PFSK-1 (cell line): ENCODE measurements around the gene PFDN5.

Experiments used
- FOXP2 ChIP-seq: optimal IDR thresholded peaks from 2 replicates; pipeline ENCODE3; 2011; ENCODE audit warnings: borderline replicate concordance, control low read depth, inconsistent platforms; ENCODE audit not compliant: insufficient read depth; ENCODE audit errors: extremely low read length, extremely low read depth
- POLR2AphosphoS5 ChIP-seq: IDR thresholded peaks from 2 replicates; pipeline ENCODE4 v1.6.1; 2012; ENCODE audit warnings: low read depth, mild to moderate bottlenecking, control low read depth, low read length, moderate library complexity
- SIN3A ChIP-seq: IDR thresholded peaks from 2 replicates; pipeline ENCODE4 v1.6.1; 2012; ENCODE audit warnings: mild to moderate bottlenecking, low read length, moderate library complexity, borderline replicate concordance; ENCODE audit not compliant: insufficient read depth
- TAF1 ChIP-seq: IDR thresholded peaks from 2 replicates; pipeline ENCODE4 v1.6.1; 2012; ENCODE audit warnings: low read length, control low read depth, borderline replicate concordance; ENCODE audit not compliant: insufficient read depth
- TF ChIP-seq, protein P1 (sequence below), 2 experiments: IDR thresholded peaks; 2 replicates each; pipeline versions ENCODE4 v1.6.1 to v1.8.0; 2011 to 2012; ENCODE audit warnings: low read depth in 2 of 2, low read length in 2 of 2, control low read depth in 1 of 2, inconsistent platforms in 1 of 2, mild to moderate bottlenecking in 1 of 2, moderate library complexity in 1 of 2; ENCODE audit not compliant: insufficient read depth in 1 of 2

The PFDN5 gene

DNA sequence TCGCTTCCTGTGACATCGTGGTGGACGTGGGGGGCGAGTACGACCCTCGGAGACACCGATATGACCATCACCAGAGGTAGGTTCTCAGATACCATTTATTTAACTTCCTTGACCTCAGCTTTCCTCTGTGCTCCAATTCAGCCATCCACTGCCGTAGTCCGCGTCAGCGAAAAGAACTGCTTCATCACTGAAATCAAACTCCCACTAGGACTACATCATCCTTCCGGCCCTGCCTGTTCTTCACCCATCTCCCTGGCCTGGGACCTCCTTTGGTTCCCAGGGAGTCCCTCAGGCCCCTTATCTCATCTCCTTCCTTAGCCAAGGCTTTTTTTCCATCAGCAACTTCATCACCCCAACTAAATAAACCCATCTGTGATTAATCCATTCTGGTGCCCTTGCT, 4.8 kb downstream of the PFDN5 start:
- TF ChIP-seq, protein P1, sequence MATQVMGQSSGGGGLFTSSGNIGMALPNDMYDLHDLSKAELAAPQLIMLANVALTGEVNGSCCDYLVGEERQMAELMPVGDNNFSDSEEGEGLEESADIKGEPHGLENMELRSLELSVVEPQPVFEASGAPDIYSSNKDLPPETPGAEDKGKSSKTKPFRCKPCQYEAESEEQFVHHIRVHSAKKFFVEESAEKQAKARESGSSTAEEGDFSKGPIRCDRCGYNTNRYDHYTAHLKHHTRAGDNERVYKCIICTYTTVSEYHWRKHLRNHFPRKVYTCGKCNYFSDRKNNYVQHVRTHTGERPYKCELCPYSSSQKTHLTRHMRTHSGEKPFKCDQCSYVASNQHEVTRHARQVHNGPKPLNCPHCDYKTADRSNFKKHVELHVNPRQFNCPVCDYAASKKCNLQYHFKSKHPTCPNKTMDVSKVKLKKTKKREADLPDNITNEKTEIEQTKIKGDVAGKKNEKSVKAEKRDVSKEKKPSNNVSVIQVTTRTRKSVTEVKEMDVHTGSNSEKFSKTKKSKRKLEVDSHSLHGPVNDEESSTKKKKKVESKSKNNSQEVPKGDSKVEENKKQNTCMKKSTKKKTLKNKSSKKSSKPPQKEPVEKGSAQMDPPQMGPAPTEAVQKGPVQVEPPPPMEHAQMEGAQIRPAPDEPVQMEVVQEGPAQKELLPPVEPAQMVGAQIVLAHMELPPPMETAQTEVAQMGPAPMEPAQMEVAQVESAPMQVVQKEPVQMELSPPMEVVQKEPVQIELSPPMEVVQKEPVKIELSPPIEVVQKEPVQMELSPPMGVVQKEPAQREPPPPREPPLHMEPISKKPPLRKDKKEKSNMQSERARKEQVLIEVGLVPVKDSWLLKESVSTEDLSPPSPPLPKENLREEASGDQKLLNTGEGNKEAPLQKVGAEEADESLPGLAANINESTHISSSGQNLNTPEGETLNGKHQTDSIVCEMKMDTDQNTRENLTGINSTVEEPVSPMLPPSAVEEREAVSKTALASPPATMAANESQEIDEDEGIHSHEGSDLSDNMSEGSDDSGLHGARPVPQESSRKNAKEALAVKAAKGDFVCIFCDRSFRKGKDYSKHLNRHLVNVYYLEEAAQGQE (IDR thresholded peaks at IDR 0.05; ENCODE audit: insufficient read depth in 1 of 2, low read depth in 2 of 2, low read length in 2 of 2) = no peak
- no peak for TF ChIP-seq TAF1
- no peak for TF ChIP-seq POLR2AphosphoS5
- TF ChIP-seq SIN3A = no peak
- no peak for TF ChIP-seq FOXP2

DNA sequence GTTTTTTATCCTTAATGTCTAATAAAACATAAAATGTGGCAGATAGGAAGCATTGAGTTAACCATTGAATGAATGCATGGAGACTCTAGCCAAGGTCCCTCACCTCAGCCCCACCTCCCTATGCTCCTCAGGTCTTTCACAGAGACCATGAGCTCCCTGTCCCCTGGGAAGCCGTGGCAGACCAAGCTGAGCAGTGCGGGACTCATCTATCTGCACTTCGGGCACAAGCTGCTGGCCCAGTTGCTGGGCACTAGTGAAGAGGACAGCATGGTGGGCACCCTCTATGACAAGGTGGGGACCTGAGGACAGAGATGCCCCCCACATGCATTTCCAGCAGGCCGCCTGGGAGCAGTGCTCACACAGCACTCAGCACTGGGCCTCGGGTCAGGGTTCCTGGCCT, 7.6 kb downstream of the PFDN5 start:
- no peak; the same call in 1 of the 2 replicates for TF ChIP-seq POLR2AphosphoS5
- TF ChIP-seq TAF1 = no peak
- TF ChIP-seq, protein P1 (IDR thresholded peaks at IDR 0.05; ENCODE audit: insufficient read depth in 1 of 2, low read depth in 2 of 2, low read length in 2 of 2) = no peak
- no peak for TF ChIP-seq SIN3A
- TF ChIP-seq FOXP2 = no peak

DNA sequence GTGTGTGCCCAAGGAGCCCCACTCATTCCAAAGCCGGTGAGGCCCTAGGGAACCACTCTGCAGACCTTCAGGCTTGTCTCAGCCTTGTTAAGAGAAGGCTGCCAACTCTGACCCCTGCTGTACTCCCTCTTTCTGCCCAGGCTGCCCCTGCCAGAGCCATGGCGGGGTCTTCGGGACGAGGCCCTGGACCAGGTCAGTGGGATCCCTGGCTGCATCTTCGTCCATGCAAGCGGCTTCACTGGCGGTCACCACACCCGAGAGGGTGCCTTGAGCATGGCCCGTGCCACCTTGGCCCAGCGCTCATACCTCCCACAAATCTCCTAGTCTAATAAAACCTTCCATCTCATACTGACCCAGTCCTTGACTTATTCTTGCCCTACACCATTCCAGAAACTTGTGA, 11.5 kb downstream of the PFDN5 start:
- no peak for TF ChIP-seq SIN3A
- no peak for TF ChIP-seq FOXP2
- TF ChIP-seq, protein P1 (IDR thresholded peaks at IDR 0.05; ENCODE audit: insufficient read depth in 1 of 2, low read depth in 2 of 2, low read length in 2 of 2) = no peak
- TF ChIP-seq POLR2AphosphoS5 = no peak; the same call in 1 of the 2 replicates
- TF ChIP-seq TAF1 = no peak

DNA sequence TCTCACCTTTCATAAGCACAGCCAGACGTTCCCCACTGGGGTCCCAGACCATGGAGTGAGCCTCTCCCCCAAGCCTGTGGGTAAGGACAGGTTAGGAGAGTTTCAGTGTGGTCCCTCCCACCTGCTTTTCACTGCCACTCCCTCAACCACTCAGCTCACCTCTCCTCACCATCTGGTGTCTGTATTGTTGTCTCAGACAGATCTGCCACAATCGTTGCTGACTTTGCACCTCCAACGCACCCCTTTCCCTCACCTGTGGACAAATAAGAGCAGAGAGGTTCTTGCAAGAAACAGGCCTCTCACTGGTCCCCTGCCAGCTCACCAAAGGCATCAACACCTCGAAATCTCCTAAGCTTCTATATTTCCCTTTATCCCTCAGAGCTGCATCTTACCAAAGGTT, 12.9 kb downstream of the PFDN5 start:
- TF ChIP-seq FOXP2 (no peak), TAF1 (no peak), POLR2AphosphoS5 (no peak), SIN3A (no peak)
- TF ChIP-seq, protein P1 (IDR thresholded peaks at IDR 0.05; ENCODE audit: insufficient read depth in 1 of 2, low read depth in 2 of 2, low read length in 2 of 2) = no peak

DNA sequence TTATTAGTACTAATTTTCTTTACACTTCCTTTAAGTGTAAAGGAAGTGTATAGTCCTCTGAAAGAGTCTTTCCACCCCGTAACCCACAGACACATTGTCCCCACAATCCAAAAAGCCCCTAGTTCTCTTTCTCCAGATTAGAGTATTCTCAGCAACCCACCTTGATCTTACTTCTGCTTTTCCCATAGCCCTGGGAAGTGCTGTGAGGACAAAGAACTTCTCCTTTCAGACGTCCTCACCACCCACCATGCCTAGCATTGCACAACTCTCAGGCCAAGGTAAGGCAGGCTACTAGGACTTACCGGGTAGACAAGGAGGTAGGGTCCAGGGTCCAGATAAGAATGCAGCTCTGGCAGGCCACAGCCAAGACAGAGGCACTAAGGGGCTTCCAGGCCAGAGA, 18.7 kb downstream of the PFDN5 start:
- TF ChIP-seq POLR2AphosphoS5 = no peak
- no peak for TF ChIP-seq FOXP2
- TF ChIP-seq SIN3A = no peak
- TF ChIP-seq TAF1 = no peak
- TF ChIP-seq, protein P1 (IDR thresholded peaks at IDR 0.05; ENCODE audit: insufficient read depth in 1 of 2, low read depth in 2 of 2, low read length in 2 of 2) = no peak
